Cardiac muscle cell (in vitro differentiated cells and primary cell): ENCODE measurements around the gene RITA1. TPM values are rescaled to one million over a fixed set of nuclear protein-coding genes. Genes with fewer than 3 reads are reported as not detected.

ENCODE experiments used
- DNase-seq, 2 donors: peaks; one replicate each; pipeline versions ENCODE4 v3.0.0 to v3.0.0-alpha.2; 2010 to 2017; ENCODE audit warnings: low read depth in 1 of 2, low spot score in 1 of 2
- H3K27ac ChIP-seq: fragments of 200-600 bp; sonication (generic); 2 replicates; pipeline ENCODE4 v1.5.1; 2016
- H3K27me3 ChIP-seq: fragments of 200-600 bp; sonication (generic); 2 replicates; pipeline ENCODE4 v1.6.0; 2016; ENCODE audit warnings: control low read depth
- H3K36me3 ChIP-seq: fragments of 200-600 bp; sonication (generic); 2 replicates; pipeline ENCODE4 v1.5.1; 2016; ENCODE audit warnings: control low read depth
- H3K4me1 ChIP-seq: fragments of 200-600 bp; sonication (generic); 2 replicates; pipeline ENCODE4 v1.8.1; 2017; ENCODE audit warnings: low read depth, mild to moderate bottlenecking, mixed run types
- H3K4me3 ChIP-seq: fragments of 200-600 bp; sonication (generic); 2 replicates; pipeline ENCODE4 v1.5.1; 2016; ENCODE audit warnings: mild to moderate bottlenecking
- H3K9me3 ChIP-seq: fragments of 200-600 bp; sonication (generic); 2 replicates; pipeline ENCODE4 v1.5.1; 2017; ENCODE audit warnings: low read depth, mild to moderate bottlenecking, control low read depth
- CTCF ChIP-seq: IDR thresholded peaks from 2 replicates; pipeline ENCODE4 v1.5.1; 2012; ENCODE audit warnings: low read depth, mild to moderate bottlenecking, low read length
- polyA plus RNA-seq: library from polyadenylated mRNA; unstranded; fragments of >200 nt; fragmentation: Nextera tagmentation; extraction: Ambion mirVana; gene quantifications from 2 replicates; pipeline ENCODE4 v1.2.1, GENCODE V29; 2016
- total RNA-seq: library from RNA; depleted of rRNA; stranded (reverse); fragments of >200 nt; gene quantifications from 2 replicates; pipeline ENCODE4 v1.2.3, GENCODE V29; 2016

RITA1 gene
- total and polyA plus RNA-seq, 2 experiments from 2014 or later, result 36.1 to 40.7 TPM

GRCh38 chr12:113174461-113175384 lies 10.8 kb upstream of the RITA1 start:
- Histone ChIP-seq H3K36me3 (peaks cover 66% of the 10 kb centered on the region), H3K9me3 (no peaks in the 10 kb centered on the region), H3K27me3 (no peaks in the 10 kb centered on the region), H3K4me3 (no peak overlapping the region), H3K4me1 (no peaks in the 10 kb centered on the region), H3K27ac (peak overlapping the region; percentile 28)
- peak; percentile 98 for TF ChIP-seq CTCF
- peak; percentile 67 to 75 for DNase-seq

DNA sequence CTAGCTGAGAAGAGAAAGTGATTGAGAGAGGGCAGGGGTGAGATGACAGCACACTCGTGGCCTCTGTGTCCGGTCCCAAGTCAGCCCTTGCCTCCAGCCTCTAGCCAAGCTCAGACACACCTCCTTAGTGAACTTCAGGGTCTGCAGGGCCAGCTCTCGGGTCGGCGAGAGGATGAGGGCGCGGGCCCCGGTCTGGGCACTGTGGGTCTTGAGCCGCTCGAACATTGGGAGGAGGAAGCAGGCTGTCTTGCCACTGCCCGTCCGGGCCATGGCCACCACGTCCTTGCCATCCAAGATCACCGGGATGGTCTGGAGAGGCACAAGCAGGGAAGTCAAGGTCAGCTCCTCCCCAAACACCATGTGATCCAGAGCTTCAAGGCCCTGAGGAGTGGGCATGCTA lies 6.5 kb upstream of the RITA1 start:
- no peaks in the 10 kb centered on the region for H3K4me1 ChIP-seq
- peaks cover 41% of the 10 kb centered on the region for H3K36me3 ChIP-seq
- no peaks in the 10 kb centered on the region for H3K9me3 ChIP-seq
- H3K27me3 ChIP-seq, result no peaks in the 10 kb centered on the region
- H3K27ac ChIP-seq, result no peak overlapping the region
- no peak for TF ChIP-seq CTCF
- H3K4me3 ChIP-seq, result no peak overlapping the region
- DNase-seq, result no peak

GRCh38 chr12:113180333-113180732 lies 5.2 kb upstream of the RITA1 start:
- no peaks in the 10 kb centered on the region for H3K4me1 ChIP-seq
- no peak for TF ChIP-seq CTCF
- H3K27ac ChIP-seq, result no peak overlapping the region
- no peak overlapping the region for H3K4me3 ChIP-seq
- peaks cover 37% of the 10 kb centered on the region for H3K36me3 ChIP-seq
- no peak for DNase-seq
- H3K27me3 ChIP-seq, result no peaks in the 10 kb centered on the region
- H3K9me3 ChIP-seq, result no peaks in the 10 kb centered on the region

DNA sequence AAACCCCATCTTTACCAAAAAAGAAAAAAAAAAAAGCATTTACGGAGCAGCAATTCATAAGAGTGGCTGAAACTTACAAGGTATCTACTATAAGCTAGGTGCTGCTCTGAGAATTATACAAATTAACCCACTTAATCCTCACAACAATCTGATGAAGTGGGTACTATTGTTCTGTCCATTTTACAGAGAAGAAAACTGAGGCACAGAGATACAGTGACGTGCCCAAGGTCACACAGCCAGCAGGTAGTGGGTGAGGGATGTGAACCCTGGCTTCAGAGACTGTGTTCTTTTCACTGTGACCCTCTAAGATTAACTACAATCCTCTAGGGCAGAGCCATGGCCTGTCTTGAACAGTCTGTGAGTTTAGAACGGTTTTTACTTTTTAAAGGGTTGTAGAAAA lies 3.5 kb upstream of the RITA1 start:
- Histone ChIP-seq H3K36me3 (peaks cover 29% of the 10 kb centered on the region), H3K27me3 (no peaks in the 10 kb centered on the region), H3K9me3 (no peaks in the 10 kb centered on the region), H3K4me3 (no peak overlapping the region), H3K27ac (no peak overlapping the region), H3K4me1 (no peaks in the 10 kb centered on the region)
- no peak for DNase-seq
- TF ChIP-seq CTCF, result no peak

- Histone ChIP-seq H3K9me3 (no peaks in the 10 kb centered on the region), H3K4me1 (no peaks in the 10 kb centered on the region), H3K36me3 (peaks cover 18% of the 10 kb centered on the region), H3K27ac (no peak overlapping the region), H3K4me3 (no peak overlapping the region), H3K27me3 (no peaks in the 10 kb centered on the region)
- TF ChIP-seq CTCF, result no peak
- DNase-seq, result no peak
Measured at GRCh38 chr12:113183030-113183589, 2.4 kb upstream of the RITA1 start.
